Activated B cell treated with CpG ODN at 0.5 μM for 24 hours (primary cell): Measurements from ENCODE around the gene PES1. TPM values are rescaled to one million over a fixed set of nuclear protein-coding genes. Genes with fewer than 3 reads are reported as not detected.
"Not testable (repeated sequence)": the region's sequence is repeated elsewhere in the genome, so short reads cannot be mapped to it uniquely, and the experiment has no call there.

Experiments used
- ATAC-seq: fragments of 200-7000 bp; cut with Tn5 transposase; one replicate; pipeline ENCODE4 v1.10.0; 2021; ENCODE audit warnings: low read depth, mild to moderate bottlenecking, moderate library complexity
- CTCF ChIA-PET: fragments of 350-600 bp; sonication (Branson Sonifier 250); formaldehyde crosslinking; loops from one replicate; lab custom pipeline; 2021; ENCODE audit warnings: antibody characterized with exemption; lab: Charles Lee
- POLR2A ChIA-PET: fragments of 350-600 bp; sonication (Branson Sonifier 250); formaldehyde crosslinking; loops from one replicate; lab custom pipeline; 2021; ENCODE audit warnings: antibody characterized with exemption; lab: Charles Lee
- DNase-seq: peaks from one replicate; pipeline ENCODE4 v3.0.0; 2022
- H3K27ac Mint-ChIP-seq: one replicate; pipeline ENCODE4 v1.8.0; 2020; ENCODE audit warnings: mixed read lengths
- H3K27me3 Mint-ChIP-seq: one replicate; pipeline ENCODE4 v1.8.0; 2021; ENCODE audit warnings: mixed read lengths
- H3K36me3 Mint-ChIP-seq: one replicate; pipeline ENCODE4 v1.8.0; 2021; ENCODE audit warnings: low read depth, mixed read lengths
- H3K4me1 Mint-ChIP-seq: one replicate; pipeline ENCODE4 v1.8.0; 2021; ENCODE audit warnings: mixed read lengths
- H3K4me3 Mint-ChIP-seq: one replicate; pipeline ENCODE4 v1.8.0; 2020; ENCODE audit warnings: mild to moderate bottlenecking, mixed read lengths
- H3K9me3 Mint-ChIP-seq: one replicate; pipeline ENCODE4 v1.8.0; 2020; ENCODE audit warnings: mixed read lengths
- CTCF ChIP-seq: fragments of 200-600 bp; IDR thresholded peaks from one replicate; pipeline ENCODE4 v1.8.0; 2022; ENCODE audit warnings: antibody characterized with exemption, mild to moderate bottlenecking
- intact Hi-C: fragments of 100-400 bp; cut with micrococcal nuclease; formaldehyde crosslinking; loops from one replicate; pipeline ENCODE4 v1.15.1; 2024
- total RNA-seq: library from RNA; stranded (reverse); gene quantifications from 2 replicates; pipeline ENCODE4 v1.2.3, GENCODE V29; 2022

PES1 gene
- total RNA-seq, 1 donor from 2014 or later, result 124 TPM

- H3K27me3 Mint-ChIP-seq, result peaks cover 6% of the 10 kb centered on the region
- intact Hi-C loops, result no loop called here
- no peaks in the 10 kb centered on the region for H3K9me3 Mint-ChIP-seq
- no peak for ATAC-seq
- POLR2A ChIA-PET, result interaction anchor here (1.0 kb wide), 1 partner anchor 19 kb away, joined by 3 read pairs; no protein-coding TSS in a partner anchor
- no peak overlapping the region for H3K4me3 Mint-ChIP-seq
- no peak for TF ChIP-seq CTCF
- peaks cover 19% of the 10 kb centered on the region for H3K36me3 Mint-ChIP-seq
- no peak overlapping the region for H3K27ac Mint-ChIP-seq
- peaks cover 8% of the 10 kb centered on the region for H3K4me1 Mint-ChIP-seq
- CTCF ChIA-PET, result no interaction called here
- DNase-seq, result no peak
Measured at GRCh38 chr22:30572210-30572609, 19.5 kb downstream of the PES1 start.

GRCh38 chr22:30569674-30570202 is 22.0 kb downstream of the PES1 start:
- ChIA-PET POLR2A (interaction anchor here (0.7 kb wide), 1 partner anchor 340 kb away, joined by 3 read pairs; no protein-coding TSS in a partner anchor), CTCF (no interaction called here)
- peaks cover 6% of the 10 kb centered on the region for H3K27me3 Mint-ChIP-seq
- no peak for ATAC-seq
- no peak overlapping the region for H3K4me3 Mint-ChIP-seq
- DNase-seq, result no peak
- H3K36me3 Mint-ChIP-seq, result no peaks in the 10 kb centered on the region
- H3K4me1 Mint-ChIP-seq, result no peaks in the 10 kb centered on the region
- H3K9me3 Mint-ChIP-seq, result no peaks in the 10 kb centered on the region
- TF ChIP-seq CTCF, result no peak
- H3K27ac Mint-ChIP-seq, result no peak overlapping the region
- intact Hi-C loops, result no loop called here

- Mint-ChIP-seq H3K9me3 (no peaks in the 10 kb centered on the region), H3K36me3 (no peaks in the 10 kb centered on the region), H3K4me3 (no peak overlapping the region), H3K27me3 (peaks cover 6% of the 10 kb centered on the region), H3K27ac (no peak overlapping the region), H3K4me1 (no peaks in the 10 kb centered on the region)
- ChIA-PET POLR2A (no interaction called here), CTCF (no interaction called here)
- no peak for TF ChIP-seq CTCF
- ATAC-seq (no peak), DNase-seq (no peak)
- intact Hi-C loops, result no loop called here
Measured at GRCh38 chr22:30568137-30568805, 23.4 kb downstream of the PES1 start.

GRCh38 chr22:30567277-30567676 is 24.4 kb downstream of the PES1 start:
- H3K4me1 Mint-ChIP-seq, H3K36me3 Mint-ChIP-seq, DNase-seq, CTCF ChIA-PET, H3K27me3 Mint-ChIP-seq, H3K27ac Mint-ChIP-seq, H3K9me3 Mint-ChIP-seq, intact Hi-C loops, ATAC-seq, H3K4me3 Mint-ChIP-seq: not testable (repeated sequence)
- POLR2A ChIA-PET, result interaction anchor here (0.6 kb wide), 1 partner anchor 105 kb away, joined by 3 read pairs; no protein-coding TSS in a partner anchor

GRCh38 chr22:30566125-30566524 is 25.6 kb downstream of the PES1 start:
- Mint-ChIP-seq H3K4me3 (no peak overlapping the region), H3K9me3 (no peaks in the 10 kb centered on the region), H3K27ac (no peak overlapping the region), H3K4me1 (no peaks in the 10 kb centered on the region), H3K36me3 (no peaks in the 10 kb centered on the region), H3K27me3 (peaks cover 6% of the 10 kb centered on the region)
- TF ChIP-seq CTCF, result no peak
- DNase-seq (no peak), ATAC-seq (no peak)
- CTCF ChIA-PET, result no interaction called here
- intact Hi-C loops, result no loop called here
- POLR2A ChIA-PET, result interaction anchor here (0.6 kb wide), 1 partner anchor 52 kb away, joined by 3 read pairs; no protein-coding TSS in a partner anchor
